ENCODE measurements around the gene RAB30. TPM values are rescaled to one million over a fixed set of nuclear protein-coding genes. Genes with fewer than 3 reads are reported as not detected.

Gene RAB30
- total RNA-seq, 1 donor from 2014 or later, result 10.3 TPM

- Mint-ChIP-seq H3K4me1 (peaks cover 37% of the 10 kb centered on the region), H3K9me3 (no peaks in the 10 kb centered on the region), H3K27ac (no peak overlapping the region), H3K36me3 (no peaks in the 10 kb centered on the region), H3K4me3 (no peak overlapping the region), H3K27me3 (ENCODE audit: low read depth) (no peaks in the 10 kb centered on the region)
- TF ChIP-seq CTCF (IDR thresholded peaks at IDR 0.05; ENCODE audit: unreplicated experiment), result no peak
- DNase-seq (ENCODE audit: low spot score in 2 of 2, unreplicated experiment in 2 of 2), result no peak
Observed at GRCh38 chr11:82996966-82997606, 74.6 kb downstream of the RAB30 start.

- no peaks in the 10 kb centered on the region for H3K36me3 Mint-ChIP-seq
- H3K4me3 Mint-ChIP-seq, result no peak overlapping the region
- no peaks in the 10 kb centered on the region for H3K27me3 Mint-ChIP-seq (ENCODE audit: low read depth)
- peak overlapping the region; percentile 44 for H3K27ac Mint-ChIP-seq
- DNase-seq (ENCODE audit: low spot score in 2 of 2, unreplicated experiment in 2 of 2), result no peak
- no peak for TF ChIP-seq CTCF (IDR thresholded peaks at IDR 0.05; ENCODE audit: unreplicated experiment)
- H3K4me1 Mint-ChIP-seq, result peaks cover 38% of the 10 kb centered on the region
- H3K9me3 Mint-ChIP-seq, result no peaks in the 10 kb centered on the region
Observed at GRCh38 chr11:82995754-82996398, 75.8 kb downstream of the RAB30 start.

GRCh38 chr11:82995235-82995634, 76.5 kb downstream of the RAB30 start:
- Mint-ChIP-seq H3K4me3 (no peak overlapping the region), H3K4me1 (peaks cover 38% of the 10 kb centered on the region), H3K27me3 (ENCODE audit: low read depth) (no peaks in the 10 kb centered on the region), H3K36me3 (no peaks in the 10 kb centered on the region), H3K9me3 (no peaks in the 10 kb centered on the region), H3K27ac (no peak overlapping the region)
- no peak for TF ChIP-seq CTCF (IDR thresholded peaks at IDR 0.05; ENCODE audit: unreplicated experiment)
- no peak for DNase-seq (ENCODE audit: low spot score in 2 of 2, unreplicated experiment in 2 of 2)

GRCh38 chr11:82994604-82995230, 77.0 kb downstream of the RAB30 start:
- Mint-ChIP-seq H3K27me3 (ENCODE audit: low read depth) (no peaks in the 10 kb centered on the region), H3K9me3 (no peaks in the 10 kb centered on the region), H3K4me3 (no peak overlapping the region), H3K27ac (no peak overlapping the region), H3K36me3 (no peaks in the 10 kb centered on the region), H3K4me1 (peaks cover 38% of the 10 kb centered on the region)
- no peak for DNase-seq (ENCODE audit: low spot score in 2 of 2, unreplicated experiment in 2 of 2)
- TF ChIP-seq CTCF (IDR thresholded peaks at IDR 0.05; ENCODE audit: unreplicated experiment), result no peak

GRCh38 chr11:82992223-82992622, 79.5 kb downstream of the RAB30 start:
- no peak for TF ChIP-seq CTCF (IDR thresholded peaks at IDR 0.05; ENCODE audit: unreplicated experiment)
- H3K9me3 Mint-ChIP-seq, result no peaks in the 10 kb centered on the region
- H3K4me1 Mint-ChIP-seq, result peaks cover 33% of the 10 kb centered on the region
- H3K27ac Mint-ChIP-seq, result no peak overlapping the region
- no peaks in the 10 kb centered on the region for H3K27me3 Mint-ChIP-seq (ENCODE audit: low read depth)
- H3K4me3 Mint-ChIP-seq, result no peak overlapping the region
- no peaks in the 10 kb centered on the region for H3K36me3 Mint-ChIP-seq
- DNase-seq (ENCODE audit: low spot score in 2 of 2, unreplicated experiment in 2 of 2), result no peak
